K562 (cell line): Measurements from ENCODE around the gene TUBGCP5. TPM values are rescaled to one million over a fixed set of nuclear protein-coding genes. Genes with fewer than 3 reads are reported as not detected.

Source experiments
- ATF3 ChIP-seq, 2 experiments: fragments of 450-650 bp in 1 of 2; sonication (generic) in 1 of 2; formaldehyde crosslinking in 1 of 2; IDR thresholded peaks in 1 of 2; conservative IDR thresholded peaks in 1 of 2; 2 replicates each; pipeline versions ENCODE4 v1.6.1 to v1.8.1; 2016 to 2023; ENCODE audit warnings: mild to moderate bottlenecking in 2 of 2, moderate library complexity in 2 of 2, inconsistent platforms in 1 of 2, missing genetic modification reagents in 1 of 2
- BDP1 ChIP-seq: IDR thresholded peaks from 3 replicates; pipeline ENCODE4 v1.6.1; 2011; ENCODE audit not compliant: insufficient read length, insufficient read depth
- COPS2 ChIP-seq: fragments of 450-650 bp; conservative IDR thresholded peaks from 2 replicates; pipeline ENCODE4 v1.6.1; 2016; ENCODE audit warnings: mild to moderate bottlenecking, moderate library complexity
- CXXC5 ChIP-seq: fragments of 250-450 bp; sonication (Bioruptor Pico); IDR thresholded peaks from 2 replicates; pipeline ENCODE4 v1.8.0; 2022; ENCODE audit warnings: inconsistent platforms, mild to moderate bottlenecking, moderate library complexity
- NFE2 ChIP-seq: IDR thresholded peaks from 2 replicates; pipeline ENCODE4 v1.6.1; 2014; ENCODE audit warnings: antibody characterized with exemption, low read depth
- PHF21A ChIP-seq: fragments of 450-650 bp; IDR thresholded peaks from 2 replicates; pipeline ENCODE4 v1.6.1; 2017; ENCODE audit warnings: low read depth, borderline replicate concordance
- SIN3A ChIP-seq, 2 experiments: fragments of 150-350 bp in 1 of 2; IDR thresholded peaks; 2 replicates each; pipeline ENCODE4 v1.6.1; 2011 to 2016; ENCODE audit warnings: borderline replicate concordance in 2 of 2, low read depth in 2 of 2, low read length in 2 of 2, mild to moderate bottlenecking in 2 of 2, moderate library complexity in 2 of 2; ENCODE audit not compliant: control insufficient read depth in 1 of 2
- THRA ChIP-seq: fragments of 450-650 bp; IDR thresholded peaks from 2 replicates; pipeline ENCODE4 v1.6.1; 2017; ENCODE audit warnings: mild to moderate bottlenecking, moderate library complexity
- U2AF2 ChIP-seq: fragments of 200-400 bp; formaldehyde crosslinking; optimal IDR thresholded peaks from 2 replicates; pipeline ENCODE3; 2017; ENCODE audit warnings: low read depth, mild to moderate bottlenecking, low read length
- ZNF263 ChIP-seq: sonication (generic); formaldehyde crosslinking; IDR thresholded peaks from 2 replicates; pipeline ENCODE4 v1.8.0; 2022; ENCODE audit warnings: mild to moderate bottlenecking, missing genetic modification reagents, borderline replicate concordance
- ZNF512 ChIP-seq: IDR thresholded peaks from 2 replicates; pipeline ENCODE4 v1.6.1; 2016; ENCODE audit warnings: missing genetic modification characterization, missing compliant biosample characterization
- polyA plus RNA-seq, 8 experiments: library from polyadenylated mRNA; depleted of rRNA in 4 of 8; stranded (reverse) in 5 of 8; unstranded in 3 of 8; fragments of >200 nt; fragmentation: Nextera tagmentation in 2 of 8; fragmentation: Illumina TruSeq in 1 of 8; extraction: Ambion mirVana in 2 of 8; extraction: Trizol in 1 of 8; gene quantifications; 2 replicates each; pipeline versions ENCODE4 v1.2.1 to v1.2.3, GENCODE V29; 2011 to 2014; ENCODE audit warnings: inconsistent platforms in 1 of 8, missing spikeins in 1 of 8
- total RNA-seq, 7 experiments: library from RNA; depleted of rRNA in 6 of 7; stranded (reverse); fragments of >200 nt in 6 of 7; fragmentation: Illumina TruSeq in 2 of 7; extraction: Trizol in 2 of 7; gene quantifications; 2 replicates each; pipeline versions ENCODE4 v1.2.1 to v1.2.3, GENCODE V29; 2011 to 2021; ENCODE audit warnings: low replicate concordance in 1 of 7

Gene TUBGCP5
- total and polyA plus RNA-seq, 9 of the 15 experiments (the other 6 are each of a cell fraction or from before 2014, with no cell fraction given) = 5.8 to 33.9 (median 23.2) TPM

- no peak for TF ChIP-seq ZNF512 (tag)
- TF ChIP-seq NFE2 = peak; percentile 42; the same call in 1 of the 2 replicates
- no peak for TF ChIP-seq U2AF2
- peak; percentile 90; the same call in 1 of the 2 replicates for TF ChIP-seq PHF21A
- no peak for TF ChIP-seq CXXC5
- TF ChIP-seq THRA = no peak
- no peak for TF ChIP-seq BDP1
- no peak for TF ChIP-seq SIN3A (IDR thresholded peaks at IDR 0.05; ENCODE audit: borderline replicate concordance in 2 of 2, control insufficient read depth in 1 of 2, low read depth in 2 of 2, low read length in 2 of 2)
- no peak for TF ChIP-seq COPS2
- TF ChIP-seq ATF3 (IDR thresholded peaks at IDR 0.05) = 0 out of 2 replicates have a peak, but pooled peaks have one; percentile 11
- TF ChIP-seq ATF3 (CRISPR knock-in tag; conservative IDR thresholded peaks at IDR 0.05) = no peak
- no peak for TF ChIP-seq ZNF263 (CRISPR knock-in tag)
Observed at GRCh38 chr15:23038726-23039142, 635 bp downstream of the TUBGCP5 start (continued).
